HG03066 (cell line): ENCODE measurements around the gene OSBPL6.

ENCODE experiments used
- ATAC-seq: cut with Tn5 transposase; IDR thresholded peaks from one replicate; pipeline ENCODE4 v1.9.1; 2021; ENCODE audit warnings: low read depth; ENCODE audit not compliant: unreplicated experiment

Gene OSBPL6

GRCh38 chr2:178268435-178268834, 74.1 kb downstream of the OSBPL6 start:
- ATAC-seq, result no peak

GRCh38 chr2:178269438-178270224, 75.3 kb downstream of the OSBPL6 start:
- no peak for ATAC-seq

DNA sequence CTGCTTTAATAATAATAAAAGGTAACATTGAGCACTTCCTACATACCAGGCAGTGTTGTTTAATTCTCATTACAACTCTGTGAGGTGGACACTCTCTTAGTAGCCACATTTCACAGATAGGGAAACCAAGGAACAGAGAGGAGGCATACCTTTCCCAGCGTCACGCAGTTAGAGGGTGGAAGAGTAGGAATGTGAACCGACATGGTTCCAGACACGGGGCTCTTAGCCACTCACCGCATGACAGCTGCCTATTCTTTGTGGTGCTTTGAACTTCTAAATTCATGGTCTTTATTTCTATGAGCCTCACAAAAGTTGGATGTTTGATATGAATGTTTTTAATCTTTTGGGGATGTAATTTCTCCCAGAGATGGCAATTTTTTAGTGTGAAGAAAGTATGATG, 76.0 kb downstream of the OSBPL6 start:
- no peak for ATAC-seq

DNA sequence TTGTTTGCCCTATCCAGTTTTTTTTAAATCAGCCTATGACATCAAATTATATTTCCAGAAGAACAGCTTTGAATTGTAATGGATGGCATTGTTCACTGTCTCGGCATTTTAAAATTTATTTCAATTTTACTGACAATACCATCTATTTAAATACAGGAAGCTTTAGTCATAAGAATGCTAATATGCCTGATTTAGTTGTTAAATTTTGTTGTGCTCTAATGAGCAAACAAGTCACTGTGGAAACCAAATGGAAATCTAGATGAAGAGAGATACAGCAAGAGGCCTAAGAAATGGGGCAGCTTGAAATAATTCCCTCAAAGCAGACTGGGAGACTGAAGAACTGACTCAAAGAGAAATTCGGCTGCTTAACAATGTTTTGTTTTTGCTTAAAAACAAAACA, 76.8 kb downstream of the OSBPL6 start:
- no peak for ATAC-seq

DNA sequence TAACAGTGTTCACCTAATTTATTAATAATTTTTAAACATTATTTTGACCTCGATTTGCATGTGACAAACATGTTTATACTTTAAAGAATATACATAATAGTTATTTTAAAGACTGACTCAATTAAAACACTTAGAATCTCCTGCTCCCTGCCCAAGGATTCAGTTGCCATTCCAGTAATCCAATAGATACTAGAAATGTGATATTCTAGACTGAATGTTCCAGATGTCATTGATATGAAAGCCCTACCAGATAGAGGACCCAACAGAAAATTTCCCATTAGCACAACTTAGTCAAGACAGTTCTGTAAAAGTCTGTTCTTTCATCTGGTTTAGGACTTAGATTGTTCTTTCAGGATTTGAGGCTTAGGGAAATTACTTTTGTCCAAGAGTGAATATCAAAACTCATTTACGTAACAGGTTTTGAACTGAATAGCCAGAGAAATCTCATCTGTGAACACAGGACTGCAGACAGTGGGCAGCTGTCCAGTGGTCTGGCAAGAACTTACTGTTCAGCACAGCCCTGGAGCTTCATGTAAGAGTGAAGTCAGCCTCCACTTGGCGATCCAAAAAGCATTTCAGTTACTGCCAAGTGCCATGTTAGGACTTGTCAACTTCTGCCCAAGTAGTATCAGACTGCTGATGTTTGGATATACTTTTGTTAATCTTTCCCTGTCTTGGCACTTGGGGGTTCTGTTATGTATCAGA, 77.5 kb downstream of the OSBPL6 start:
- ATAC-seq, result no peak

DNA sequence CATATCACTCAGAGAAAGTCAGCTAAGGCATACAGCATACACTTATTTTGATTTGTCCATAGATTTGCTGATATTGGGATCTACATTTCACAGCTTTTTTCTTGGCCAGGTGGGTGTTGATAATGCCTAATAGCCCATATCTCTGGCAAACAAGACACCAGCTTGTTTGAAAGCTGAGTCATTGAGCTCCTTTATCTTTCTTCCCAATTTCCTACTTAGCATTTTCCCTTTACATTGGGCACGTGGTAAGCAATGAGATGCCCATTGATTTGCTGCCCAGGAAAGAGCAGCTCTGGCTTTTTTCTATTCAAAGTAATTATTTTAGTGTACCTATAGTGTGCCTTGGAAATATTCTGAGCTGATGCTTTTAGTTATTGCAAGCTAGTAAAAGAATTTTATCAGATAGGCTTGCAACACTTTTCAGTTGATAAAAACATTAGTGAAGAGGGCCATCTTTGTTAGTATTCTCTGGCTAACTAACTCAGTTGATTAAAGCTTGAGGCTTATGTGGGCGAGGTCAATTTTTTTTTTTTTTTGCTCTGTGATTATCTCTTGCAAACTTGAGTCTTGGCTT, 79.6 kb downstream of the OSBPL6 start:
- no peak for ATAC-seq

DNA sequence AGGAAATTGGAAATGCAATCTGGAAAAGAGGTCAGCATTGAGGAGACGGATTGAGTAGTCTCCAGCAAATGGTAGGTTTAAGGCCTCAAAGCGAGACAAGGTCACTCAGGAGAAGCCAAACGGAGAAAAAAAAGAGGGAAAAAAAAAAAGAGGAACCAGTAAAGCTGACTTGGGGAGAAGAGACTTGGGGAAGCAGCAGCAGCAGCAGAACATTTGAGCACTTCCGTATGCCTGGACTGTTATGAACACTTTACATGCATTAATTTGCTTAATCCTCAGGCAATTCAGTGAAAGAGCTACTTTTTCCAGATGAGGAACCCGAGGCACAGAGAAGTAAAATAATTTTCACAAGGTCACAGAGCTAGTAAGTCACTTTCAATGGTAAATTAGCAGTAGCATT, 81.3 kb downstream of the OSBPL6 start:
- ATAC-seq, result no peak

GRCh38 chr2:178277741-178278197, 83.5 kb downstream of the OSBPL6 start:
- no peak for ATAC-seq

DNA sequence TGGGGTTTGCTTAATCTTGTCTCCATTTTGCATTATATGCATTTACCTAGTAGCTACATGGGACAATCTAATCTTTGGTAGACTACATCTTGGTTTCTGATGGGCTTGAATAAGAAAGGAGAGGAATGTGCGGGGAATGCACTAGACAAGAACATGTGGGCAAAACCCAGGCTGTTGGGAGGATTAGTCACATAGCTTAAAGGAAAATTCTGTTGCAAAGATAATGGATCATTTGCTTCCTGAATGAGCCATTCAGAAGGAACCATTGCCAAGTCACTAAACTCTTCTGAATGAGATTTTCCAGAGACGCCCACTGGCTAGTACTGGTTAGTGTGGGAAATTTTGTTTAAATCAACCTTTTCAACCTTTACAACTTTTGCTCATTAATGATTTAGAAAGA, 84.8 kb downstream of the OSBPL6 start:
- ATAC-seq, result no peak

- no peak for ATAC-seq
These were observed 85.3 kb downstream of the OSBPL6 start for GRCh38 chr2:178279636-178280035.

DNA sequence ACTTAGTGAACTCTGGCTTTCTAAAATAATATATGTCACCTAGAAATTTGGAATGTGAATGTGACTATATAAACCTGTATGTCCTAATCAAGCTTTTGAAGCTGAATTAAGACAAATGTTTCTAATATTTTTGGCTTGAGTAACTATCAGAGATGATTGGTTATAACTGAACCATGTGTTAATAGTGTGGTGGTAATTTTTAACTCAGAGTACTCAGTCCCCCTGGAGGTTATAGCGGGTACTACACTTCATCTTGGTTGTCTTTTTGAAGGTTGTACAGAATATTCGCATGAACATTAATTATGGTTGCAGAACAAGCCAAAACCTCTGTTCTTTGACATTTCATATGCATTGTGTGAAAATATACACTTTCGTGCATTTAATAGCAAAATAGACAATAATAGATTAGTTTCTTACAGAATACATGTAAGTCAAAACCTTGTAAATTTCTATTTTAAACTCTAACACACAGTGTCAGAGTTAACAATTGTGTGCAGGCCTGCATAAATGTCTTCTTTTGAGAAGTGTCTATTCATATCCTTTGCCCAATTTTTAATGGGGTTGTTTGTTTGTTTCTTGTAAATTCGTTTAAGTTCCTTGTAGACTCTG, 86.0 kb downstream of the OSBPL6 start:
- peak; percentile 65 for ATAC-seq

DNA sequence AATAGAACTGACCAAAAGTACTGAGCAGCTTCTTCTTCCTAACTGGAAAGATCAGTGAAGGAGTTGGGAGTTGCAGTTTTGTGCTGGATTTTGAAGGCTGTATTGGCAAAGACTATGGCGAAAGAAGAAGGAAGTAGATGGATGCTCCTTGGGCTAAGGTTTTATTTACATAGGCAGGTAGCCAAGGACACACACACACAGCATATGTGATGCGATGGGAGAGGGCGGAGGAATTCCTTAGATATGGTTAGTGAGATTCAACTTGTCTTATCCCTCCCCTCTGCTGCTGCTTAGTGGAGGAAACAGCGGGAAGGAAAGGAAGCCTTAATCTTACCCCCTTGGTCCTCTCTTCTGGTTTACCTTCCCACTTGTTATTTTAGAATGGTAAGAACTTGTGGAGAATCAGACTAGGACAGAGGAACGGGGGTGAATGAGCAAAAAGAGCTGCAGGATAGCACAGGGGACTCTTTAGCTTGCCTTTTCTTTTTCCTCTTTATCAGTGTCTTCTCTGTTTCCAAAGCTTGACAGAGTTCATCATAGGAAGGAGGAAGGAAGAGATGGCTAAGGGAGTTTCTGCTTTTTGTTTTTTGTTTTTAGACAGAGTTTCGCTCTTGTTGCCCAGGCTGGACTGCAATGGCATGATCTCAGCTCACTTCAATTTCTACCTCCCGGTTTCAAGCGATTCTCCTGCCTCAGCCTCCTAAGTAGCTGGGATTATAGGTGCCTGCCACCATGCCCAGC, 87.9 kb downstream of the OSBPL6 start:
- ATAC-seq, result no peak

- ATAC-seq, result no peak
These were observed 89.1 kb downstream of the OSBPL6 start for GRCh38 chr2:178283341-178283918.

GRCh38 chr2:178284613-178285286, 90.4 kb downstream of the OSBPL6 start:
- no peak for ATAC-seq

- ATAC-seq, result no peak
These were observed 90.9 kb downstream of the OSBPL6 start for GRCh38 chr2:178285287-178285615.

DNA sequence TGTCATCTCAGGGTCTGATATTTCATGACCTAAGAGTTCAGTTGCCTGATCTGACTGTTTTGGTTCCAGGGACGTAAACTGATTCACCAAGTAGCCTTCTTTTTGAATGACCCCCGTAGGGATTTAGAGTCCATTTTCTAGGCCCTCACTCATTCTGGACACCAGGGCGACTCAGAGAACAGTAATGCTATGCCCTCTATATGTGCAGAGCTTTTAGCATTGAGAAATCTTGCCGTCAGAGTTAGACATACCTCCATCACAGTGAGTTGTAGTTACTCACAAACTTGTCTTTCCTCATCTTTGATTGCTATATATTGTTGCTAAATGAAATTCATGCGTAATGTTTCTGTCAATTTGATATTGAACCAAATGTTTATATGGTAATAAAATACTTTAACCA, 92.3 kb downstream of the OSBPL6 start:
- no peak for ATAC-seq

- no peak for ATAC-seq
These were observed 93.5 kb downstream of the OSBPL6 start for GRCh38 chr2:178287652-178288344.

DNA sequence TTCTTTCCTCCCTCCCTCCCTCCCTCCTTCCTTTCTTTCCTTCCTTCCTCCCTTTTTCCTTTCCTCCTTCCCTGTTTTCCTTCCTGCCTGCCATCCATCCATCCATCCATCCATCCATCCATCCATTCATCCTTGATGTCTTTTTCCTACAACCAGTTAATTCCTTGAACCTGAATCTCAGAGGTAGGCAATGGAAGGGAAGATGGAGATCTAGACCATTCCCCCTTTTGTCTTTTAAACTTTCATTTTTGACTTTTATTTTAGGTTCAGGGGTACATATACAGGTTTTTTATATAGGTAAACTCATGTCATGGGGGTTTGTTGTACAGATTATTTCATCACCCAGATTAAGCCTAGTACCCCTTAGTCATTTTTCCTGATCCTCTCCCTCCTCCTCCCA, 97.4 kb downstream of the OSBPL6 start:
- ATAC-seq, result no peak

- ATAC-seq, result no peak
These were observed 98.3 kb downstream of the OSBPL6 start for GRCh38 chr2:178292586-178292985.
